ENCODE data around the gene BRD4. TPM values are rescaled to one million over a fixed set of nuclear protein-coding genes. Genes with fewer than 3 reads are reported as not detected.

The BRD4 gene
- total and polyA plus RNA-seq, 2 donors (not counting 3 experiments of a cell fraction or from before 2014, with no cell fraction given), result 14.9 to 125 TPM

GRCh38 chr19:15246198-15246481 lies 86.2 kb downstream of the BRD4 start:
- no peak overlapping the region for H3K9ac ChIP-seq (replicated peaks; ENCODE audit: extremely low read depth, insufficient read depth, low read length)
- BruUV-seq (replicated peaks), result no TSS peak
- CTCF ChIA-PET, result no interaction called here
- no peak overlapping the region for H2AFZ ChIP-seq (ENCODE audit: low read depth, low read length)
- H3K36me3 ChIP-seq (ENCODE audit: control insufficient read depth in 2 of 2, extremely low read depth in 1 of 2, insufficient read depth in 2 of 2, low read length in 2 of 2), result peaks cover 14 to 49% of the 10 kb centered on the region in 2 experiments
- dilution Hi-C loops (cut with MboI; ENCODE audit: extremely low pct_ligation_motif_present, low sequenced_read_pairs) (no loop called here), intact Hi-C loops (cut with micrococcal nuclease) (no loop called here)
- TF ChIP-seq MAX (IDR thresholded peaks at IDR 0.05; ENCODE audit: insufficient read depth, insufficient read length) (no peak), POLR2A (IDR thresholded peaks at IDR 0.05; ENCODE audit: low read depth, low read length) (no peak)
- H3K79me2 ChIP-seq (ENCODE audit: control insufficient read depth, insufficient read depth, low read length), result peaks cover 27% of the 10 kb centered on the region
- no peaks in the 10 kb centered on the region for H3K9me3 ChIP-seq (replicated peaks; ENCODE audit: control insufficient read depth, insufficient read depth, low read length)
- peaks cover 28% of the 10 kb centered on the region for H3K4me1 ChIP-seq (ENCODE audit: control insufficient read depth, extremely low read depth, insufficient read depth, low read length)
- H3K4me2 ChIP-seq (ENCODE audit: insufficient read depth, low read length), result no peak overlapping the region
- no peak for FAIRE-seq
- no peaks in the 10 kb centered on the region for H3K9me1 ChIP-seq (replicated peaks; ENCODE audit: control insufficient read depth, extremely low read depth, insufficient read depth, low read length)
- H3K27ac ChIP-seq (ENCODE audit: insufficient read depth, low read depth, low read length), result no peak overlapping the region
- POLR2A ChIA-PET, result no interaction called here
- no peak overlapping the region for H3K4me3 ChIP-seq (replicated peaks in 1 of 3; ENCODE audit: insufficient read depth in 1 of 3, low read depth in 1 of 3, low read length in 3 of 3)
- H4K20me1 ChIP-seq (replicated peaks; ENCODE audit: control insufficient read depth, extremely low read depth, insufficient read depth, low read length), result no peaks in the 10 kb centered on the region
- no peak for DNase-seq (ENCODE audit: low read depth, low spot score)
- H3K27me3 ChIP-seq (ENCODE audit: control insufficient read depth in 2 of 2, insufficient read depth in 2 of 2, low read length in 2 of 2), result no peaks in the 10 kb centered on the region

- Histone ChIP-seq H3K36me3 (ENCODE audit: control insufficient read depth in 2 of 2, extremely low read depth in 1 of 2, insufficient read depth in 2 of 2, low read length in 2 of 2) (peaks cover 14 to 54% of the 10 kb centered on the region in 2 experiments), H2AFZ (ENCODE audit: low read depth, low read length) (no peak overlapping the region), H3K27ac (ENCODE audit: insufficient read depth, low read depth, low read length) (no peak overlapping the region), H3K9me3 (replicated peaks; ENCODE audit: control insufficient read depth, insufficient read depth, low read length) (no peaks in the 10 kb centered on the region), H3K4me1 (ENCODE audit: control insufficient read depth, extremely low read depth, insufficient read depth, low read length) (peaks cover 23% of the 10 kb centered on the region), H3K9ac (replicated peaks; ENCODE audit: extremely low read depth, insufficient read depth, low read length) (no peak overlapping the region), H4K20me1 (replicated peaks; ENCODE audit: control insufficient read depth, extremely low read depth, insufficient read depth, low read length) (no peaks in the 10 kb centered on the region), H3K4me3 (replicated peaks in 1 of 3; ENCODE audit: insufficient read depth in 1 of 3, low read depth in 1 of 3, low read length in 3 of 3) (no peak overlapping the region), H3K27me3 (ENCODE audit: control insufficient read depth in 2 of 2, insufficient read depth in 2 of 2, low read length in 2 of 2) (no peaks in the 10 kb centered on the region), H3K79me2 (ENCODE audit: control insufficient read depth, insufficient read depth, low read length) (peaks cover 23% of the 10 kb centered on the region), H3K4me2 (ENCODE audit: insufficient read depth, low read length) (no peak overlapping the region), H3K9me1 (replicated peaks; ENCODE audit: control insufficient read depth, extremely low read depth, insufficient read depth, low read length) (no peaks in the 10 kb centered on the region)
- POLR2A ChIA-PET, result no interaction called here
- CTCF ChIA-PET, result no interaction called here
- FAIRE-seq, result no peak
- no peak for DNase-seq (ENCODE audit: low read depth, low spot score)
- BruUV-seq (replicated peaks), result no TSS peak
- TF ChIP-seq POLR2A (IDR thresholded peaks at IDR 0.05; ENCODE audit: low read depth, low read length) (no peak), EZH2 (IDR thresholded peaks at IDR 0.05; ENCODE audit: borderline replicate concordance, low read depth, low read length, severe bottlenecking) (no peak), MAX (IDR thresholded peaks at IDR 0.05; ENCODE audit: insufficient read depth, insufficient read length) (no peak), MYC (IDR thresholded peaks at IDR 0.05; ENCODE audit: low read depth, low read length) (no peak), POLR2AphosphoS5 (IDR thresholded peaks at IDR 0.05; ENCODE audit: insufficient read depth, low read depth, low read length) (no peak), GATA2 (IDR thresholded peaks at IDR 0.05; ENCODE audit: insufficient read depth, insufficient read length, low read depth, low read length) (no peak), CTCF (IDR thresholded peaks at IDR 0.05; ENCODE audit: extremely low read depth in 1 of 2, insufficient read depth in 1 of 2, low read depth in 1 of 2, low read length in 2 of 2) (no peak), JUN (IDR thresholded peaks at IDR 0.05; ENCODE audit: borderline replicate concordance, insufficient read depth, insufficient read length, low read depth) (no peak)
- dilution Hi-C loops (cut with MboI; ENCODE audit: extremely low pct_ligation_motif_present, low sequenced_read_pairs), result no loop called here
- intact Hi-C loops (cut with micrococcal nuclease), result no loop called here
Measured at GRCh38 chr19:15245370-15246197, 86.8 kb downstream of the BRD4 start.
